Measurements from ENCODE around the gene FGGY.
"Not testable (repeated sequence)": the region's sequence is repeated elsewhere in the genome, so short reads cannot be mapped to it uniquely, and the experiment has no call there.

Gene FGGY

DNA sequence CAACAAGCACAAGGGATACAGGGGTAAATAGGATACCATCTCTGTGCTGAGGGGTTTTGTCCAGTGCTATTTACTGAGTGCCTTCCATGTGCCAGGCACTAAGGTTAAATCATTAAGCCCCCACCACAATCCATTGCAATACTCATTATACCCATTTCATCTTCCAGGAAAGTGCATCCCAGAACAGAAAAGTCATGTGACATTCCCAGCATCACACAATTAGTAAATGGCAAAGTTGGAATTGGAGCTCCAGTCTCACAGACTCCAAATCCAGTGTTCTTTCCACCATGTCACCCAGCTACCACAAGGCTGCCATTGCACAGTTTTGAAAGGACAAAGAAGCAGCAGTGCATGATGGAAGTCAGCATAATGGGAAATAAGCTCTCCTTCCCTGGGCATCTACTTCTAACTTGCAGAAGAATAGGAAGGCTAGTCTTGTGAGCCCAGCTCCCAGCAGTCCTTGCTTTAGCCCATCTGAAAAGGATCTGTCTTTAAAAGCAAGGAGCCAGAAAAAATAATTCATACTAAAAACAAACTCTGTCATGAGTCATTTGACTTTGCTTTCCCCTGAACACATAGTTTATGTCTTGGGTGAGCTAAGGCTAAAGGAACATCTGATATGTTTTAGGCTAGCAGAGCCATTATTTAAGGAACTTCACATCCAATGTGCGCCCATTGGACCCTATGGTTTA, 406.5 kb downstream of the FGGY start:
- no peak for DNase-seq (ENCODE audit: low read depth)

DNA sequence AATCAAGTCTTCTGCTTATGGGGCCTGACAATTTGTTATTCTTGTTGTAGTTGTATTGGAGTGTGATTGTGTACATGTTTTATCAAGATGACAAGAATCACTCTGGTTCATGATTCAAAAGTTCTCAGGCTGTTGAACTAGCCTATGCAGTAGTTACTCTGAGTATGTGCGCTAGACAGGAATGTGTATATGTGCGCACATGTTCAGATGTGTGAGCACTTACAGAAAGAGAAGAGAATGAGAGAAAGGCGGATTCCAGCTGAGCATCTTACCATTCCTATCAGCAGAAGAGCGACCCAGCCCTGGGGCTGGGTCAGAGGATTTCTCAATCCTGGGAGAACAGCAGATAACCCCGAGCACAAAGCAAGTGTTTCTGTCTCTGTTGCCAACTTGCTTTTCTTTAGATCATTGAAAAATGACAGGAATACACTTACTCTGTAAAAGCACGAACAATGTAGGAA, 407.1 kb downstream of the FGGY start:
- DNase-seq (ENCODE audit: low read depth) = no peak

DNA sequence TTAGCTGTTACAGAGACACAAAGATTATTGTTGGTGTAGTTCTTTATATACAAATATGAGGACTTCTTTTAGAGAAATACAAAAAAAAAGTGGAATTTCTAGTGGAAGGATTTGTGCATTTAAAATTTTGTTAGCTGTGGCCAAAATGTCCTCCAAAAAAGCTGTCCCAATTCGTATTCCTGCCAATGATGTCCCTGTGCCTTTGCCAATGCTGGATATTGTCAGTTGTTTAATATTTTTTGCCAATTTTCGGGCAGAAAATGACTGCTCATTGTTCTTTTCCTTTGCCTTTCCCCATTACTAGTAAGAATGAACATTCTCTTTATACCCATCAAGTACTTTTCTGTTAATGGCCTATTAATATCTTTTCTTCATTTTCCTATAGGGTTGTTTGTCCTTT, 407.8 kb downstream of the FGGY start:
- DNase-seq (ENCODE audit: low read depth) = no peak

DNA sequence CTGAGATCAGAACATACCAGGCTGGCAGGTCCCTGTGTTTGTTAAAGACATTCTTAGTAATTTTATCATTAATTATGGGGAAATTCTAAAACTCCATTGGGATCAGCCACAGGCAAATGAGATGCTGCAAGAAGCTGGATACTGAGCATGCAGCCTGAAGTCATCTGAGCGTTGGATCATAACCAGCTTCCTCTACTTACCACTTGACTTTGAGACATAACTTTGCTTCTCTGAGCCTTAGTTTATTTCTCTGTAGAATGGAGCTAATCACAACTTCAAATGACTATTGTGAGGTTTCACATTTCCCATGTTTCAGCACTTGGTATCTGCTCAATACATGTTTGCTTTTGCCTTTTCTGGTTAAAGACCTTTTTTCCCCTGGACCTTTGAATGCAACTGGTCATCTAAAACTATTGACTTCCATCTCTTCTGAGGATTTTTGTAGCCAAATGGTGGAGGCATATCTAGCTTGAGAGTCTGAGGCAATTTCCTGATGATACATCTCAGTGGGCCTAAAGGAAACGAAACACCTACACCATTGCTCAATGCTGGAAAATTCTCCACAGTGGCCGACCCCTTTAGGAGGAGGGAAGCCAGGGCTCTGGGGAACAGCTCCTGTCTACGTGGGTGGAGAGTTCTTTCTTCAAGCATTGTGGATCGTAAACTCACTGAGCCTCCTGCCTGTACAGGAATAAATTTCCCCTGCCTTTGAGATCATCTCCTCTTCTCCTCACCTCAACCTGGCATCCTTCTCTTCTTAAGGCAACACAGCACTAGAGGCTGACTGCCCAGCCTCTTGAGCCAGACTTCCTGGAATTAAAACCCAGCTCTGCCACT, 408.8 kb downstream of the FGGY start:
- no peak for DNase-seq (ENCODE audit: low read depth)

DNA sequence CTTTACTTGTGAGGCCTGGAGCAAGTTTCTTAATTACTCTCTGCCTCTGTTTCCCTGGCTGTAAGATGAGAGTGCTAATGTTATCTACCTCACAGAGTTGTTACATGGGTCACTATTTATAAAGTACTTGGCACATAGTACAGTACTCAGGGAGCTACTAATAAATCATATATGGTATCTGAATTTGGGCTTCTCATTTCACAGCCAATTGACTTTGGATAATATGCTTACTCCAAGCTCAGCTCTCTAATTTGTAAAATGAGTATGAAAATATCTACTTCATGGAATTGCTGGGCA, 409.4 kb downstream of the FGGY start:
- no peak for DNase-seq (ENCODE audit: low read depth)

DNA sequence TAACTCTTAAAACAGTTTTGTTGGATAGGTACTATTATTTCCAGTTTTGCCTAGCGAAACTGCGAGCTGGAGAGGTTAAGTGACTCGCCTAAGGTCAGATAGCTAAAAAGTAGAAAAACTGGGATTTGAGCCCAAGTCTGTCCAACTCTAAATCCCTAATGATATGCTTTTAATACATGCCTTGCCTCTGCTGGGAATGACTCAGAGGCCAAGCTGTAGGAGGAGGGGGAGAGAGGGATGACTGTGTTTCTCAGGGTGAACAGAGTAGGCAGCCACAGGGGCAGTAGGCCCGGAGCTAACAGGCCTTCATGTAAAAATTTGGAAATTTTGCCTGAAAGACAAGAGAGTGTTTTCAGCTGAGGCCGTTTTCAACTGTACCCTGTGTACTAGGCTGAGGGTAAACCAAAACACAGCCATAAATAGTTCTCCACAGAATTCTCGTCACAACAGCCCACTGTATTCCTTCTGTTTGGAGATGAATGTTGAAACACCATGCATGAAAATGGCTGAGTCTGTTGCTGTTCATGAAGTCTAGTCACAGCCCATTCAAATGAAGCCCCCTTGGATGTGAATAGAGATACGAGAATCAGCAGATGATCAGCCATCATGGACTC, 410.4 kb downstream of the FGGY start:
- no peak for DNase-seq (ENCODE audit: low read depth)

DNA sequence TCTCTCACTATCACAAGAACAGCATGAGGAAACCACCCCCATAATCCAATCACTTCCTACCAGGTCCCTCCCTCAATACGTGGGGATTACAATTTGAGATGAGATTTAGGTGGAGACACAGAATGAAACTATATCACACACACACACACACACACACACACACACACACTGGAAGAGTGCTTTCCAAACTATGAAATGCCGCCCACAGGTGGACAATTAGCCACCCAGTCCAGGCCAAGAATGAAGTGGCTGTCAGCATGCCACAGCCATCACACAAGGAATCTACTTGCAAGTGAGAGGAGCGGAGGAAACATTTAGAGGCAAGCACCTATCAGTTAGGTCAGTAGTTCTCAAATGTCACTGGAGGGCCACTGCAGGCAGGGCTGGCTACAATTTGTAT, 412.4 kb downstream of the FGGY start:
- DNase-seq (ENCODE audit: low read depth) = no peak

DNA sequence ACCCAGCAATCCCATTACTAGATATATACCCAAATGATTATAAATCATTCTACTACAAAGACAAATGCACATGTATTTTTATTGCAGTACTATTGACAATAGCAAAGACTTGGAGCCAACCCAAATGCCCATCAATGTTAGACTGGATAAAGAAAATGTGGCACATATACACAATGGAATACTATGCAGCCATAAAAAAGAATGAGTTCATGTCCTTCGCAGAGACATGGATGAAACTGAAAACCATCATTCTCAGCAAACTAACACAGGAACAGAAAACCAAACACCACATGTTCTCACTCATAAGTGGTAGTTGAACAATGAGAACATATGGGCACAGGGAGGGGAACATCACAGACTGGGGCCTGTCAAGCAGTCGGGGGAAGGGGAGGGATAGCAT, 414.0 kb downstream of the FGGY start:
- not testable (repeated sequence) for DNase-seq (ENCODE audit: low read depth)

DNA sequence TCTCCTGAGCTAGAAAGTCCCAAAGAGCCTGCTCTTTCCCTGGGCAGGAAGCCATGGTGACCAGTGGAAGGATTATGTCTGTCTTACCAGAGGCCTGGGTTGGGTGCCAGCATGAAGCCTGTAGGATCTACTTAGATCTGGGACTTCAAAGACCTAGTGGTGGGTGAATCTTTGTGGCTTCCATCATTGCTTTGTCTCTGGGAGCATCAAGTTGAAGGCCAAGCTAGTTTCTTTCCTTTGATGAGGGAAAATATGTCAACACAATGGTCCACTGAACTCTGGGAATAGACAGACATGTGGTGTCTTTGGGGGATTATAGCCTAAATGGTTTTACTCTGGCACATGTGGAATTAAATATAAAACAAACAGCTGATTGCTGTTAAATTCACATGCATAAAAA, 417.3 kb downstream of the FGGY start:
- DNase-seq (ENCODE audit: low read depth) = no peak

DNA sequence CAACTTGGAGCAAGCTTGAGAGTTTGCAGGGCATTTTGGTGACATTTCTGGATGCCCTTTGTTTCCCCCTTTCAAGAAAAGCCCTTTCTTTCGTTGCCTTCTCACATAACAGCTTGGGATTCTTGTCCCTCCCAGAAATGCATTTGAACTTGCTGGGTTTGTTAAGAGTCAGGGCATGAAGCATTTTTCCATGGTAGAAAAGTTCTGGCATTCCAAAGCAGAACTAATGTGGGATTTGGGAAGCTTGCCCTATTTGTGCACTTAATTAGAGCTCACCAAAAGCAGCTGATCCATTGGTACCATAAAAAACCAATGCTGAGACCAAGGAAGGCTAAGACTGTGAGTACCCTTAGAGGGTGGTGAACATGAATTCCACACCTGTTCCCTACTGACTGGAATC, 418.1 kb downstream of the FGGY start:
- no peak for DNase-seq (ENCODE audit: low read depth)

DNA sequence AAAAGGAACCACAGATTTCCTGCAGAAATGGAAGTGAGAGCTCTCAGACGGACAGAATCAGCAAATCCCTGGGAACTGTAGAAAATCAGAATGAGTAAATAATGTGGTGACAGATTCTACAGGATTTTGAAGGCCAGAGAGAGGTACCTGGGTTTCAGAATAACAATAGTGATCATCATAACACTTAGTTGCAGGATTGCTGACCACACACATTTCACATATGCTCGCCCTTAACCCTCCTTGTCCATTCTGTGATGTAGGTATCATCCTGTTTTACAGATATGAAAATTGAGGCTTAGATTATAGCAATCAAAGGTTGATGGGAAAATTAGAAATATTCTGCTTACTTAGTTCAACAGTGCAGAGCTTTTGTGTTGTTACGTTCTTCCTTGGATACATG, 419.9 kb downstream of the FGGY start:
- no peak for DNase-seq (ENCODE audit: low read depth)

DNA sequence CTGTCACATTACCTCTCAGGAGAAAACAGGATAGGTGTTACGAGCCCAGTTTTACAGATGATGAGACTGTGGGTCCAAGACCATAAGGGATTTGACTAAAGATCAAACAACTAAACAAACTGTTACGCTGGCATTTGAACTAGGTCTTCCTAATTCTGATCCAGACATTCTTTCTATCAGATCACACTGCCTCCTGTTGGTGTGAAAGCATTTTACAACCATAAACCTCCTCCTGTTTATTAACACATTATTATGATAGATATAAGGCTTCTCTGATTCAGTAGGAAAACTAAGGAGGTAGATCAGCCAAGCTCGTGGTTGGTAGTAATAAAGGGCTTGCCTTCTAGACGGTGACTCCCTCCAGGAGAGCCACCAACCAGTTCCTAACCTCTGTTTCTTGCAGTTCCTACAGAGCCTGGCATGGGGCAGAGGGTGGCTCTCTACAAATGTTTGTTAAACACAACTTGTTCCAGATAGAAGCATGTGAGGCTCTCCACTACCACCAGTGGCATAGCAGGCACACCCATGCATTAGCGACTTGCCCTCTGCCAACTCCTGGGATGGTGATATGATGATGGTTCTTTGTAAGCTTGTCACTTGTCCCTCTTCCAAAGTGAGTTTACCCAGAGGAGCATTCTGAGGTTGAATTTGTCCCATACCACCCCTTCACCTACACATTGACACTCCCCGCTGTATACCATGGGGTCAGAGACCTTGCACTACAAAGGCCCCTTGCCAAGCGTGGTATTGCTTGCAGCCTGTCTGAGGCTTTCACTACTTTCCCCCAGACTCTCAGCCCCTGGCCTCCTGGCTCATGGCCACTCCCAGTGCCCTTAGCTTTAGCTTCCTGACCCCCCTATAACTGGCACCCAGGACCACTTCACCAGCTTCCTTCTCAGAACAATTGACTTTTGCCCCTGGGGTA, 421.4 kb downstream of the FGGY start:
- DNase-seq (ENCODE audit: low read depth) = no peak

DNA sequence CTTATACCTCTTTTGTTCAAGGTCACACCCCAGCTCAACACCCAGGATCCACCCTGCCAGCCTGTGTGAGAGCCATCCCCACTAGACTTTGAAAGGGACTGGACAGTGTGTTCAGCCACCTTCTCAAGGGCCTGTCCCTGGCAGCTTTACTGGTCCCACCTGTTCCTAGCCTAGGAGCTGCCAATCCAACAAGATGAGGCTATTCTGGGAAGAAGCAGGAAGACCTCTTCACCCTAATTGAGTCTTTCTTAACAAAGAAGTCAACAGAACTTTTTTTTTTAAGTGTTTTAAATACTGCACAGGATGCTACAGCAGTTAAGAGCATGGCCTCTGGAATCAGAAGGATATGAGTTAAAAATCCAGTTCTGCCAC, 422.1 kb downstream of the FGGY start:
- DNase-seq (ENCODE audit: low read depth) = no peak

DNA sequence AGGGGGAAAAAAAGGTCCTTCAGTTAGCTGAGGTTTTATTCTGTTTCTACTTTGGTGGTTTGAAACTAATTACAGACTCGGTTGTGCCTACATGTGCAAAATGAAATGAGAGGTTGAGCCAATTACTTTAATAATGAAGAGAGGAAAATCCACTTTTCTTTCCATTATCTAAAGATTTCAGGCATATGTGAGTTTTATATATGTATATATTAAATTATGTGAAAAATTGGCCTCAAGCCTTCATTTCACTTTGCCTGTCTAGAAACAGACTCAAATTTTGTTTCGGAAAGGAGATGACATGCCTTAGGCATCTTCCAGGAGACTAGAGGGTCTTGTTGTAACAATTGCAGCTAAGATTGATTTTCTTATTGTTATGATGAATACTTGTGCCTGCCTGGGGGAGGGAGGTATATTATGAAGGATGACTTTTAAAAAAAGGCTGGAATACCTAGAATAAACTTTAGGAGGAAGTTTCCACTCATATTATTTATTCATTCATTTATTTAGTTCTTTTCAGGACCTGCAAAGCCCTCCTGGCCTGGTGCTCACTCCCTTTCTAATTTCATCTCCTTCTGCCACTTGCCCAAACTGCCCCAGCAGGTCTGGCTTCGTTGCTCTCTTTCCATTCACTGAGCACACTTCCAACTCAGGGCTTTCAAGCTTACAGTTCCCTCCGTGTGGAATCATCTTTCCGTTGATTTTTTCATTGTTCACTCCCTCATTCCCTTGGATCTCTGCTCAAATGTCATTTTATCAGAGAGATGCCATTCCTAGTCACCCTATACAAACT, 423.6 kb downstream of the FGGY start:
- no peak for DNase-seq (ENCODE audit: low read depth)

DNA sequence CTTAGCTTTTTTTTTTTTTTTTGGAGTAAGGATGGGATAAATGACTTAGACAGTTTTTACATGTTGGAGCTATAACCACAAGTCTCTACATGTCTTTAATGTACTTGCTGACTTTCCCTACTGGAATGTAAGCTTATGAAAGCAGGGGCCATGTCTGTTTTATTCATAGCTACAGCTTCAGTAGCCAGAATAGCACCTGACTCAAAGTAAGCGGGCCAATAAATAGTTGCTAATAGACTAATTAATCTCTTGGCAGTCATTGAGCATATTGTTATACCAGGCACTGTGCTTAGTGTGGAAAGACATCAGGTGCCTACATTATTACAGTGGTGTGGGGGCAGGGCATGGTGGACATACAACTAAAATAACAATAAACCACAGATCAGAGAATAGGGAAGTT, 433.4 kb downstream of the FGGY start:
- DNase-seq (ENCODE audit: low read depth) = no peak

DNA sequence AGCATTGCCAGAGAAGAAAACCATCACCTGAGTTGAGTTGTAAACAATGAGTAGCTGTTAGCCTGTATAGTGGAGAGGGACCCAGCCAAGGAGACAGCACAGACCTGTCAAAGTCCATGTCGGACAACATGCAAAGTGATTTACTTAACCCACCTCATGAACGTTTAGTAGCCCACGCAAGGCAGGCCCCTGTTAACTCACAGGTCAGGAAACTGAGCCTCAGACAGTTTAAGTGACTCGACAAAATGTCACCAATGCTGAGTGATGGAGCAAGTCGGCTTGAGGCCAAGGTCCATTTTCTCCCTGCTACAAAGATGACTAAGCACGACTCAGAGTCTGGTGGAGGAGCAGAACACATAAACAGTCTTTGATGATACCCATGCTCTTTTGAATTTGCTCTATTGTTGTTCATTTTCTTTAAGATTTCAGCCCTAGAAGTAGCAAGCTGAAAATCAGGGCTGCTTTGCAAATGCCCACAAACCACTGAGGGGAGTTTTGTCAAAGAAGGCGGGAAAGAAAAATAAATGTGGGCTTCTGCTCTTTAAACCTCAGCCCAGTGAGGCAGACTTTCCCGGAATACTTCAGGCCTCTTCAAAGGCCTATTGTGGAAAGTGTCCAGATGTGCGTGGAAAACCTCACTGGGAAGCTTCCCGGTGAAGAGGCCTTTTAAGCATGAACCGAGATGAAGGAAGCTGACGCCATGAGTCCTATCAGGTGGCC, 434.0 kb downstream of the FGGY start:
- no peak for DNase-seq (ENCODE audit: low read depth)

DNA sequence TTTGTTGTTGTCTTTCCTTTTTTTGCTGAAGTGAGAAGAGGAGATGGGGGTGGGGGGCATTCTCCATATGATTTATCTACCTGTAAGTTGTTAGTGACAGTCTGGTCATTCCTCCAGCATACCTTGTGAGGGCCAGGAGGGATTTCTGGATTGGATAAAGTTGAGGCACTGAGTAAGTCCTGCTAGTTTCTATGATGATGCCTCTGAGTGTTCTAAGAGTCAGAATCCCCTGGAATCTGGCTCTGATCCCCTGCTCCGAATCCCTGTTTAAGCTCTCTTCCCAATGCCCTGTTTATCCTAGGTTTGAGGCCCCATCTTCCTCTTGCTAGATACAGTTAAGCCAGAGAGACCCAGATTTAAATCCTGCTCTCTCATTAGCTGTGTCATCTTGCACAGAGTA, 434.7 kb downstream of the FGGY start:
- DNase-seq (ENCODE audit: low read depth) = no peak

DNA sequence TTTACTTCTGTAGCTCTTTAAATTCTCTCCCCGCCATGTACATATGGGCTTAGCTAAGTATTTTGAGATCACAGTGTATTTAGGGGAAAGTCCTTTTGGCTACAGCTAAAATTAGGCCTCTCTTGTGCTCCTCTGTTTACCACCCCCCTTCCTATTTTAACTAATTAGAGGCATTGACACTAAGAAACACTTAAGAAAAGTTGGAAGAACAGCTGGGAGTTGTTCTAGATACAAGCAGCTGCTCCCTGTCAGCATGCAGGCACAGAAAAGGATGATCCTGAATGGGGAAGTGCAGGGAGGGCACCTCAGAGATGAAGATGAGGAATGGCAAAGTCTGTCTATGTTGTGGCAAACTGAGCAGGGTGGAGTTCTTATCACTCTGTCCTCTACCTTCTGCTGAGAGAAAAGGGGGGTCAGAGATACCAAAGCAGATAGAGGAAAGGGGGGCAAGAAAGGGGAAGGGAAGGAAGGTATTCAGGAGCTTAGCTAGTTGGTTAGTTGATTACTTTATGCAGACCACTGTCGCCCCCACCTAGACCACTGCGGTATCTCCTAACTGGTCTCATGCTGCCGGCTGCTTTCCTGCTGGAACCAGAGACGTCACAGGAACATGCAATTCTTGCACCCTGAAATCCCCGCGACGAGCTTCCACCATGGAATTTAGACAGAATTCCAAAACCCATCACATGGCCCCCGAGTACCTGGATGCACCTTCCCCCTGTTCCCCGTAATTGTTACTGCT, 435.5 kb downstream of the FGGY start:
- DNase-seq (ENCODE audit: low read depth) = no peak

DNA sequence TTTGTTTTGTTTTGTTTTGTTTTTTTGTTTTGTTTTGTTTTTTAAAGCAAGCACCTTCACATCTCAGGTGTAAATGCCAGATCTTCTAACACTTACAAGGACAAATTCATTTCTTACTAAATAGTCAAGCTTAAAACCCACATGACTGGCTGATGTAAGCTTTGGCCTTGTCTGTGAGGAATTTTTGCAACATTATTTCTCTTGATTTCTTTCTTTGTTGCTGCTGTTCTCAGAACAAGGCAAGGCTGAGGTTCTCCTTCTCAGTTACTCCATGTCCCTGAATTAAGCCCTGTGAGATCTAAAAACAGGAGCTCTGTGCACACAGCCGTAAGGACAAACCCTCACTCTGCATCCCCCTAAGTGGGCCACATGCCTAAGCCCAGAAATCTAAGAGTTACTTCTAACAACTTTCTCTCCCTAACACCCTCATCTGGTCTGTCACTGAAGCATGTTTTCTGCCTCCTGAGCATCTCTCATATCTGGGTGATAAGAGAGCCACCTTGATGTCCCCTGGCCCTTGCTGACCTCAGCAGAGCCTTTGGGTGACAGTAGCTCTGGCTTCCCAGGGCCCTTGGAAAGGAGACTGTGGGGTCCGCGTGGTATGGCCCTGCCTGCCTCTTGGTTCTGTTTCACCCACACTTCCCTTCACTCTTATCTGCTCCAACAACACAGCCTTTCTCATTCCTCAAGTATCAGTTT, 436.7 kb downstream of the FGGY start:
- DNase-seq (ENCODE audit: low read depth) = no peak
